WTC11 (cell line): ENCODE results near the gene FRK.

Experiments used
- KAT7 ChIP-seq: sonication (generic); formaldehyde crosslinking; IDR thresholded peaks from 2 replicates; pipeline ENCODE4 v1.8.1; 2023; ENCODE audit warnings: missing genetic modification reagents, mild to moderate bottlenecking, borderline replicate concordance
- TF ChIP-seq, protein P1 (sequence below): sonication (generic); formaldehyde crosslinking; IDR thresholded peaks from 2 replicates; pipeline ENCODE4 v1.8.0; 2022; ENCODE audit warnings: mild to moderate bottlenecking, missing genetic modification reagents
- TF ChIP-seq, protein P2 (sequence below): fragments of 200-600 bp; IDR thresholded peaks from 2 replicates; pipeline ENCODE4 v1.8.0; 2022; ENCODE audit warnings: antibody characterized with exemption

DNA sequence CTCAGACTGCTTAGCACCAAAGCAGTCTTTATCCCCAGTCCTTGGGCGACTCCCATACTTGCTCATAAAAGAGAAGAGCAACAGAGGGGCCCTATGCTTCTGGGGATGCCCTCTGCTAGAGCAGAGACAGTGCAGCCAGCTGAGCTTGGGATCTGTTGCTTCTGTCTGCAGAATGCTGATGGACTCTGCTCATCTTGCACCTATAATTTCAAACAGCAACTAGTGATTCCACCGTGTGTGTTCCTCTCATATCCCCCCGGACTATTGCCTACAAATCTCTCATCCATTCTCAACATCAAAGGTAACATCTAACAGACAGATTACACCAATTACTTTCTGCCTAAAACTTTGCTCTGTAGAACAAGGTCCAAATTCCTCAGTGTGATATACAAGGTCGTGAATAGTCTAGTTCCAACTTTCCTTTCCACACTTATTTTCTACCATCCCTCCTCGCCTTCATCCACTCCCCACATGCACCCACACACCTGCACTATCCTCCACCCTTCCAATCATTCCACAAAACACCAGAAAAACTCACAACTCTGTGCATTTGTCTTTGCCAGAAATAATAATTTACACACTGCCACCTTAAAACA is 62.6 kb downstream of the FRK start:
- TF ChIP-seq, protein P1, sequence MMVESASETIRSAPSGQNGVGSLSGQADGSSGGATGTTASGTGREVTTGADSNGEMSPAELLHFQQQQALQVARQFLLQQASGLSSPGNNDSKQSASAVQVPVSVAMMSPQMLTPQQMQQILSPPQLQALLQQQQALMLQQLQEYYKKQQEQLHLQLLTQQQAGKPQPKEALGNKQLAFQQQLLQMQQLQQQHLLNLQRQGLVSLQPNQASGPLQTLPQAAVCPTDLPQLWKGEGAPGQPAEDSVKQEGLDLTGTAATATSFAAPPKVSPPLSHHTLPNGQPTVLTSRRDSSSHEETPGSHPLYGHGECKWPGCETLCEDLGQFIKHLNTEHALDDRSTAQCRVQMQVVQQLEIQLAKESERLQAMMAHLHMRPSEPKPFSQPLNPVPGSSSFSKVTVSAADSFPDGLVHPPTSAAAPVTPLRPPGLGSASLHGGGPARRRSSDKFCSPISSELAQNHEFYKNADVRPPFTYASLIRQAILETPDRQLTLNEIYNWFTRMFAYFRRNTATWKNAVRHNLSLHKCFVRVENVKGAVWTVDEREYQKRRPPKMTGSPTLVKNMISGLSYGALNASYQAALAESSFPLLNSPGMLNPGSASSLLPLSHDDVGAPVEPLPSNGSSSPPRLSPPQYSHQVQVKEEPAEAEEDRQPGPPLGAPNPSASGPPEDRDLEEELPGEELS (CRISPR knock-in tag): no peak
- TF ChIP-seq, protein P2, sequence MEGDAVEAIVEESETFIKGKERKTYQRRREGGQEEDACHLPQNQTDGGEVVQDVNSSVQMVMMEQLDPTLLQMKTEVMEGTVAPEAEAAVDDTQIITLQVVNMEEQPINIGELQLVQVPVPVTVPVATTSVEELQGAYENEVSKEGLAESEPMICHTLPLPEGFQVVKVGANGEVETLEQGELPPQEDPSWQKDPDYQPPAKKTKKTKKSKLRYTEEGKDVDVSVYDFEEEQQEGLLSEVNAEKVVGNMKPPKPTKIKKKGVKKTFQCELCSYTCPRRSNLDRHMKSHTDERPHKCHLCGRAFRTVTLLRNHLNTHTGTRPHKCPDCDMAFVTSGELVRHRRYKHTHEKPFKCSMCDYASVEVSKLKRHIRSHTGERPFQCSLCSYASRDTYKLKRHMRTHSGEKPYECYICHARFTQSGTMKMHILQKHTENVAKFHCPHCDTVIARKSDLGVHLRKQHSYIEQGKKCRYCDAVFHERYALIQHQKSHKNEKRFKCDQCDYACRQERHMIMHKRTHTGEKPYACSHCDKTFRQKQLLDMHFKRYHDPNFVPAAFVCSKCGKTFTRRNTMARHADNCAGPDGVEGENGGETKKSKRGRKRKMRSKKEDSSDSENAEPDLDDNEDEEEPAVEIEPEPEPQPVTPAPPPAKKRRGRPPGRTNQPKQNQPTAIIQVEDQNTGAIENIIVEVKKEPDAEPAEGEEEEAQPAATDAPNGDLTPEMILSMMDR: no peak
- no peak for TF ChIP-seq KAT7 (CRISPR knock-in tag)
